NCI-H1105 (cell line): ENCODE measurements around the gene KRTAP5-4.
"Not testable (repeated sequence)": the region's sequence is repeated elsewhere in the genome, so short reads cannot be mapped to it uniquely, and the experiment has no call there.

Source experiments
- DNase-seq: peaks from one replicate; lab custom pipeline; 2025; lab: John Stamatoyannopoulos, UW

The KRTAP5-4 gene, protein sequence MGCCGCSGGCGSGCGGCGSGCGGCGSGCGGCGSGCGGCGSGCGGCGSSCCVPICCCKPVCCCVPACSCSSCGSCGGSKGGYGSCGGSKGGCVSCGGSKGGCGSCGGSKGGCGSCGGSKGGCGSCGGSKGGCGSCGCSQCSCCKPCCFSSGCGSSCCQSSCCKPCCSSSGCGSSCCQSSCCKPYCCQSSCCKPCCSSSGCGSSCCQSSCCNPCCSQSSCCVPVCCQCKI

DNA sequence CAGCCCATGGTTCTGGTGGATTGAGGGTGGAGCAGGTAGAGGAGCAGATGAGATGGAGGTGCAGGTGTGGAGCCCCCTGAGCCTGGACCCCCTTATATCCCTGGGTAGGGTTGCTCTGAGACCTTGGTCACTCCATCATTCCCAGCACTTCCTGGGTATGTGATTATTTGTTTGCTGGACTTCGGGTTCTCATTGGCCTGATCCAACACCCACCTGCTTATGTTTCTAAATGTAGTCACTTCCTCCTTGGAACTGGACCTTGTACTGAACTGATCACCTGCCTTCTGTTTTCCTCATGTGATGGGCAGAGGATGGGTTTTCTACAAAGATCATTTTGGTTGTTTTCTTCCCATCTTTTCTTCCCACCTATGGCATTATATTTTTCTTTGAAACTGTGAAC is at the start of gene KRTAP5-4:
KRTAP5-4 (minus strand) TSS at position 53 of the 400 bp plus-strand sequence; CDS start at position 8, 45 bp downstream.
- DNase-seq, result no peak

DNA sequence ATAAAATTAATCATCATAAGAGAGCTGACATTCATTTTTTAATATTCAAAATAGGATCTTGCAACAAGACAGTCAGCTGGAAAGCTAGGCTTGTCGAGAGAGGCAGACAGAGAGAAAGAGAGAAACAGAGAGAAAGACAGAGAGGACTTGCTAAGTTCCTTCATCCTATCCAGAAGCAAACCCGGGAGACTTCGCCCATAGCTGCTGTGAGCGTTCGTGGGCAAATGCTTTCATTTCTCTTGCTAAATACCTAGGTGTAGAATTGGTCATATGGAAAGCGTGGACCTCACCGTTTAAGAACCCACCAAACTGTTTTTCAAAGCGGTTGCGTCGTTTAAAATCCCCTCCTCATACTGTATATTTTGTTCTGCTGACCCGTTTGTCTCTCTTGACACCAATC is 49.7 kb upstream of the KRTAP5-4 start:
- DNase-seq, result no peak

DNA sequence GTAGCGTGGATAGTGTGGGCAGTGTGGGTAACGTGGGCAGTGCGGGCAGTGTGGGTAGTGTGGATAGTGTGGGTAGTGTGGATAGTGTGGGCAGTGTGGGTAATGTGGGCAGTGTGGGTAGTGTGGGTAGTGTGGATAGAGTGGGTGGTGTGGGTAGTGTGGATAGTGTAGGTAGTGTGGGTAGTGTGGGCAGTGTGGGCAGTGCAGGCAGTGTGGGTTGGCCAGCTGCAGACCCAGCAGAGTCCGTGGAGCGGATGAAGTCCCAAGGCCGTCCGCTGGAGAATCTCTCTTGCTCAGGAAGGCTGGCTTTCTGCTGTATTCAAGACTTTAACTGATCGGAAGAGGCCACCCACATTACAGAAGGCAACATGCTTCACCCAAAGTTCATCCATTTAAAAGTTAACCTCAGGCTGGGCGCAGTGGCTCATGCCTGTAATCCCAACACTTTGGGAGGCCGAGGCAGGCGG is 49.0 kb upstream of the KRTAP5-4 start:
- DNase-seq, result no peak

DNA sequence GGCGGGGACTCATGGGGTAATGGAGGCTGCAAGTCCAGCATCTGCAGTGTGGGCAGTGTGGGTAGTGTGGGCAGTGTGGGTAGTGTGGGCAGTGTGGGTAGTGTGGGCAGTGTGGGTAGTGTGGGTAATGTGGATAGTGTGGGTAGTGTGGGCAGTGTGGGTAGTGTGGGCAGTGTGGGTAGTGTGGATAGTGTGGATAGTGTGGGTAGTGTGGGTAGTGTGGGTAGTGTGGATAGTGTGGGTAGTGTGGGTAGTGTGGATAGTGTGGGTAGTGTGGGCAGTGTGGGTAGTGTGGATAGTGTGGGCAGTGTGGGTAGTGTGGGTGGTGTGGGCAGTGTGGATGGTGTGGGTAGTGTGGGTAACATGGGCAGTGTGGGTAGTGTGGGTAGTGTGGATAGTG is 48.5 kb upstream of the KRTAP5-4 start:
- not testable (repeated sequence) for DNase-seq

DNA sequence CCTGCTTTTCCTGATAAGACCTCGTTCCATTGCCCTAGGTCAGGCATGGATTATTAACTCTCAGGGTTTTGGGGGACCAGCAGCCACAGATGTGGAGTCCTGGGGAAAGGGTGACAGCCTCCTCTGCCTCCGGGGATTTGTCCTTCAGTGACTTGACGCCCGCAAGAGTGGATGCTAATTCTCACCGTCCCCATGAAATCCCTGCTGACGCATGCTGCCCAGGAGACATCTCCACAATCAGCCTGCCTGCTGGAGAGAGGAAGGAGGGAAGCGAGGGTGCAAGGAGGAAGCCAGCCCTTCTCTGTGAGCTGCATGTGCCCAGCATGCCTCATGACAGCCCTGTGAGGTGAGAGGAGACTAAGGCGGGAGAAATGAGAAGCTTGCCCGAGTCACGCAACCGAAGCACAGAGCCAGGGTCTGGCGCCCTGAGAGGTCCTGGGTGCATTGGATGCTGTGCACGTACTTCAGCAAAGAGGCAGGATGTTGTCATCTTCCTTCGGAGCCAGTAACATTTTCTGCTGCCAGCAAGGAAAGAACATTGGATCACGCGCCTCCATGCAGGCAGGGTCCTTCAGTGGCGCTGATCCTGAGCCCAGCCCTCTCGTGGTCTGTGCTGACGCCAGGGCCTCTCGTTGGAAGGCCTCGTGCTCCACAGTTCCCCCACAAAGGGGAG is 47.7 kb upstream of the KRTAP5-4 start:
- no peak for DNase-seq

DNA sequence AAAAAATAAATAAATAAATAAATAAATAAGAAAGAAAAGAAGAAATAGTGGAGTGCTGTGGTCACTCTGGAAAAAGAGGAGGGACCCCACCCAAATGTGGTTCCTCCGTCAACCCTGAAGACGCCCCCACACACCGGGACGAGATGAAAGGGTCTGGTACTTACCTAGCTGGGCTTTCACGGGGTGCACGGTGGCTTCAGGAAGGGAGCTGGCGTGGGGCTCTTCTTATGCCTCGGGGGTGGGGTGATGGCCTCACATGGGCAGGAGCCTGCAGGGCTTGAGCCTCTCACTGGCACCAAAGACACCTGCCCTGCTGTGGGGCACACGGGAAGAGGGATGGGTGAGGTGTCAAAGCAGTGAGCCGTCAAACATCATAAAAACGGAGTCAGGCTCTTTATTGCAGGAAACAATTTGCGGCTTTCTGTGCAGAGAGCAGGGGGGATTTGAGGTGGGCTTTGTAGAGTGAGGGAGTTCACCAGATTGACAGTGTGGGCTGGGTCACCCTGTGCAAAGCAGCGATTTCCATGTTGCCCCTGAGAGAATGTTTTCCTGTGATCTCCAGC is 47.1 kb upstream of the KRTAP5-4 start:
- DNase-seq, result no peak

DNA sequence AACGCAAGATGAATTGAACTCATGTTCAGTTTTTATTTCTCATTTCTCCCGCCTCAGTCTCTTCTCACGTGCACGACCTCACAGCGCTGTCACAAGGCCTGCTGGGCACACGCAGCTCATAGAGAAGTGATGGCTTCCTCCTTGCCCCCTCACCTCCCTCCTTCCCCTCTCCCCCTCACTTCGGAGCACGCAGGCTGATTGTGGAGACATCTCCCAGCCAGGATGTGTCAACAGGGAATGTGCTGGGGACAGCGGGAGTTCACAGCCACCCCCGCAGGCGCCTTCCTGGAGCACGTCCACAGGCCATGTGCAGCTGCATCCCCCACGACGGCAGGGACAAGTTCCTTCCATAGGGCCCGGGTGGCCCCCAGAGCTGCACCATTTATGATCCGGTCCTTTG is 46.0 kb upstream of the KRTAP5-4 start:
- no peak for DNase-seq

DNA sequence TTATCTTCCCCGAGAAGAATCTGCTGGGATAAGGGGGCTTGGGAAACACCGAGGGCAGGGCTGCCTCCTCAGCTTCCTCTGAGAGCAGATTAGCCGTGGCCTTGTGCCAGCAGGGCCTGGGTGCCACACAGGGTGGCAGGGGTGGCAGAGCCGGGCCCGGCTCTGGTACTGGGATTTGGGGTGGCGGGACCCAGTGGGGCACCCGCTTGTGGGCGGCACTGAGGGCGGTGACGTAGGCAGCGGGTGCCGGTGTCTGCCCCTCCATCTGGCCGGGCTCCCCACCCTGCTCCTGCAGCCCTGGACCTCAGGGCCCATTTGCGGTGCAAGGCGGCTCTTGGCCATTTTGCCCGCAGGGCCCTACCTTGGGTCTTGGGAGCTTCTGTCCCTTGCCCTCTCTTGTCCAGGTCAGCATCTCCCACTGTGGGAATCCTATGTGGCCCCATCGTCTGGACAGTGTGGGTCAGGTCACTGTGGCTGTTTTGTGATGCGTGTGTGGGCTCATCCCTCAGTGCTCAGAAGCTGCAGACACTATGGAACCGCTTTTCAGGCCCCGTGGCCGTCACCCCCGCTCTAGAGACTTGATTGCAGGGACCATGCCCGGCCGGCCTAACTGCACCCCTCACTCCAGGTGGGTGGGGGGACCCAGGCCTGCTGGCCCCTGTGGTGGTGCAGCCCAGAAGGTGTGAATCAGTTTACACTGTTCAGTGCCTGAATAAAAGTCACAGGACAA is 45.3 kb upstream of the KRTAP5-4 start:
- DNase-seq, result no peak

DNA sequence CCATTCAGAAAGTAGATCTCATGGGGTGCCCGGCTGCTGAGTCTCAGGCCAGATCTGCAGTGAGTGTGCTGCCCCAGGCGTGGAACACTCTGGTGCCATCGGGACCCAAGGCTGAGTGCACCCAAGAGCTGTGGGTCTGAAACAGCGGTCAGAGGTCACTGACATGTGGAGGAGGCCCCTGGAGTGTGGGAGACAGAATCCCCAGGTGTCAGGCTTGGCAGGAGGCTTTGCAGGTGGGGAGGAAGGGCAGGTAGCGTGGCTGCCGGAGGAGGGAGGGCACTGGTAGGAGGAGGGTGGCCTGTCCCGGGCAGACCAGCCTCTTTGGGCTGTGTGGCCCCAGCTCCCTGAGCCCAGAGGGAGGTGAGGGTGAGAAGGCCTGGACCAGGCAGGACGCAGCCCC is 43.4 kb upstream of the KRTAP5-4 start:
- no peak for DNase-seq

DNA sequence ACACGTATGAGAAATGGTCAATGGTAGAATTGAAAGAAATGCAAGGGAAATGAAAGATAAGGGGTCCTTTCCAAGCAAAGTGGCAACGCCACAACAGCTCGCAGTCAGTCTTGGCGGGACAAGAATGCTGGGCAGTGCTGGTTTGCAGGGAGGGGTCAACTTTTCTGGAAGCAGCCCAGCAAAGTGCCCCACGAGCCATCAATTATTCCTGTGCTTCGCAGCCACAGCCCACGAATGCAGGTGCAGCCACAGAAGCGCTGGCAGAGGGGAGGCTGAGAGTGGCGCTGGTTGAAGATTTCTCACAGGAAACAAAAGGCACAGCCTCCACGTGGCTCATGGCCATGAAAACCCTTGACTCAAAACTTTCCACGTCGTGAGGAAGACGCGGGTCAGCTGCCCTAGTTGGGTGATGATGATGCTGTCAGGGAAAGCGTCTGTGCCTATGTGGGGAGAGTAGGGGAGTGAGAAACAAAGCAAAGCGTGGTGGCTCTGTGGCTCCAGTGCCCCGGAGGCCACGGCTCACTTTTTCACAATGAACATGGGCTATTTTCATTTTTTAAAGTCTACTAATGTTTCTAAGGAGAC is 40.9 kb upstream of the KRTAP5-4 start:
- DNase-seq, result not testable (repeated sequence)

DNA sequence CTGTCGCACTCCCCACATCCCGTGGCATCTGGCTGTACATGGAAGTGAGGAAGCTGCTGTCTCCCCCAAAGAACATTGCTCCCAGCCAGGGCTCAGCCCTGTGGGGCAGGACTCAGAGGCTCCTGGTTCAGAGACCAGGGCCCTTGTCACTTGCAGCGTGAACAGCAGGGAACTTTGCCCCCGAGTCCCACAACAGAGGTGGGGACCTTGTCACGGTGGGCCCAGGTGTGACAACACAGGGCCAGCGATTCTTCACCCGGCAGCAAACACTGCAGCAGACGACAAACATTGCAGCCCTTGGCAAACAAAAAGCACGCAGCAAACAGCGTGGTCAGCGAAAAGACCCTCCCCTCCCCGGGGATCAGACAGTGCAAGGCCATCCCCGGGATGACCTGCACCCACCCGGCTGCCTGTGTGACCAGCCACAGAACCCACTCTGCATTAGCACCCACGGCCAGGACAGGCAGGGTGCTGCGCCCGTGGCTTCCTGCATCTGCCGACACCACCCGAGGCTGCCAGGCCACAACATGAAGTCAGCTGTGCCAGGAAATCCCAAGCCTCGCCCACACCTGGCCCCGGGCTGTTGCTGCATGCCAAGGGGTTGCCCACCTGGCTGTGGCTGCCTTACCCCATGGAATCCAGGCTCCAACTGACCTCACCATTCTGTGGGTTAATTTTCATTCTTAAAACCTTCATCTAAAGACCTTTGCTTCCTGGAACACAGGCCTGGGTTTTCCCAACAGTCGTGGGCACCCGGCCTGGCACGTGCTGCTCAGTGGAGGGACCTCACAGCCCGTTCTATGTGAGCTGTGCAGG is 39.7 kb upstream of the KRTAP5-4 start:
- DNase-seq, result not testable (repeated sequence)

DNA sequence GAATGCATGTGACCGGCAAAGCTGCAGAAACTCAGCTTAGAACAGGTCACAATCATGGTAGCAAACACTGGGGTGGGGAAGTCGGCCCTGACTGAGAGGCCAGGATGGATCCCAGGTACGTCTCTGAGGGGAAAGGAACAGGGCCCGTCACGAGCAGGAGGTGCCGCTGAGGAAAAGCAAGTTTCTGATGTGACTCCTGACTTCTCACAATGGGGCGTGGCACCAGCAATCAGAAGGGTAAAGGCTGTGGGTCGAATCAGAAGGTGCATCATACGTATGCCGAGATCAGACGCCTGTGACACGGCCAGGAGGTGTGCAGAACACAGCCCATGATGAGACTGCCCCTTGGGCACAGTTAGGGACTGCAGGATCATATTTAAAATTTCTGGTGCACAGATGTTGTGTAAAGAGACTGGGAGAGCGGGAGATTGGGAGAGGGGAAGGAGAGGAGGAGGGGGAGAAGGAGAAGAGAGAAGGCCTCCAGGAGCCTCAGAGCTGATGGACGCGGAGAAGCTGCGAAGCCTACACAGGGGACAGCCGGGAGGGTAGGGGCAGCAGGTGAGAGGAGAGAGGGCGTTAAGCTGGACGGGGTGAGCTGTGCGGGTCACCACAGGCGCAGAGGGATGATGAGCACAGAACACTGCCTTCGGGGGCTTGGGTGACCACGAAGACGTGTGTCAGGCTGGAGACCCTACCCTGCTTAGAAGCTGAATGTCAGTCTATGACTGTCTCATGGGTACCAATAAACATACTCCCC is 38.4 kb upstream of the KRTAP5-4 start:
- DNase-seq, result no peak

DNA sequence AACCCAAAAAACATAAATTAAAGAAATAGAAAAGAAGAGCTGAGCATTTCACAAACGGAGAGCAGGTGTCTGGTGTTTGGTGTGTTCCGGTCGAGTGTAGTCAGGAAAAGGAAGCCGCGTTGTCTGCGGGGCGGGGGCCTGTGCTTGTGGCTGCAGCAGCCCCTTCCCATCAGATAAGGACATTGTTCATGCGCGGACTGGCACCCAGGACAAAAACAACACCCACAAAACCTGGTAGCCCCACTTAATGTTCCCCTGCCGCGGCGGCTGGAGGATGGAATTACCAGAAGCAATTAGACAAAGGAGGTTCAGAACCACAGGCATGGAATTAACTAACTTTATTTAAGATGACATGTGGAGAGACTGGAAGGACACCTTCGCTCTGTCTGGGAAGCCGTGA is 37.6 kb upstream of the KRTAP5-4 start:
- DNase-seq, result no peak

DNA sequence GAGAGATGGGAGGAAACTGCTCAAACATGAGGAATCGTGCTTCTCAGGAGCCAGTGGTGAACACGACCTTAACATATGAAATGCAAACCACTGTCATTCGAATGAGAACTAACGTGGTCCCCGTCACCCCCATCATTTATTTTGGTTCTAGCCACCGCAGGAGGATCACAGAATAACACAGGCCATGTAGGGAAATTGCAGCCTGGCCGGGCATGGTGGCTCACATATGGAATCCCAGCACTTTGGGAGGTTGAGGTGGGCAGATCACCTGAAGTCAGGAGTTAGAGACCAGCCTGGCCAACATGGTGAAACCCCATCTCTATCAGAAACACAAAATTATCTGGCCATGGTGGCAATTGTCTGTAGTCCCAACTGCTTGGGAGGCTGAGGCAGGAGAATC is 34.7 kb upstream of the KRTAP5-4 start:
- DNase-seq, result no peak

DNA sequence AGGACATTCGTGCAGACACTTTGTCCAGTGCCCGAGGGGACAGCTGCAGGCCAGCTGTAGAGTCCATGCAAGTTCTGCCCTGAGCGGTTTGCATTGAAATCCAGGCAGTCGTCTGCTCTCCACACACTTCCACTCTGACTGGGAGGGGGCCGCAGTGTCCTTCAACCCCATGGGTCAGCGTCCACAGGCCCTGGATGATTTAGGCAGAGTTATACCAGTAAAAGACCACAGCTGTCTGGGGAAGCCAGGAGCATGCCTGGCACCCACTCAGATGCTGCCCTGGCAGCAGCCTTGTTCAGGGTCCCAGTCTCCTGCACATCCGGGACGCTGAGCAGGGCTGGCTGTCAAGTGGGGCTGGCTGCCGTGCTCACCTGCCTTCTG is 34.1 kb upstream of the KRTAP5-4 start:
- DNase-seq, result no peak

DNA sequence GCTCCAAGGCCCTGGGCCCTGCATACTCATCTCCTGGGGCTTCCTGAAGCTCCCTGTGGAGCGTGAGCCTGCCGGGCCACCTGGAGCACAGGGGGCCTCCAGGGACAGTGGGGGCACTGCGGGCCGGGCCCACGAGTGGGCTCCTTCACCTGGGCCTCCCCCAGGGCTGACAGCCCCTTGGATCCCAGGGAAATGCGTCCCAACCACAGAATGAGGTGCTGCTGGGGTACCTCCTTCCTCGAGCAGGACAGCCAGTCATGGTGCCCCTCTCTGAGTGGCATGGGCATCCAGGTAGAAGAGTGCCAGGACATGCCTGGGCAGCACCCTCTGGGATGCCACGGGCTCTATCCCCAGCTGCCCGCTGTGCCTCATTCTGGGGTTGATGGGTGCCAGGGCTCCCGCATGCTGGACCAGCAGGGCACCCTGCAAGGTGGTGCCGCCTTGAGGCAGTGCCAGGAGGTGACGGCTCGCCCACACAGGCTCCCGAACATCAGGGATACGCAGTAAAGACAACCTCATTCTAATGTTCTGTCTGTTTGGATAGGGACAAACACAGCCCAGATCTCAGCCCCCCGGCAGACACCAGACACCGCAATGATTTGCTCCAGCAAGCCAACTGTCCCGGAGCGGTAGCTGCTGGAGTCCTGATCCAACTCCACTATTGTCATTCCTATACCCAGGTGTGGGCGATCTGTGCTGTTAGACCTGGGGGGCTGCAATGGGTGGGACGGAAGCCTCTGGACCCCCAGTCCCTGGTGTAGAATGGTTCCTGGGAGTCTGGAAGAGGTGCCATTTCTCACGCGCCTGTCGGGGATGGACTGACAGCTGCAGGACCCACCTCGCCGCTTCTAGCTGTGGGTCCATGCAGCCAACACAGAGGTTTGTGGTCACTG is 33.5 kb upstream of the KRTAP5-4 start:
- DNase-seq, result no peak

DNA sequence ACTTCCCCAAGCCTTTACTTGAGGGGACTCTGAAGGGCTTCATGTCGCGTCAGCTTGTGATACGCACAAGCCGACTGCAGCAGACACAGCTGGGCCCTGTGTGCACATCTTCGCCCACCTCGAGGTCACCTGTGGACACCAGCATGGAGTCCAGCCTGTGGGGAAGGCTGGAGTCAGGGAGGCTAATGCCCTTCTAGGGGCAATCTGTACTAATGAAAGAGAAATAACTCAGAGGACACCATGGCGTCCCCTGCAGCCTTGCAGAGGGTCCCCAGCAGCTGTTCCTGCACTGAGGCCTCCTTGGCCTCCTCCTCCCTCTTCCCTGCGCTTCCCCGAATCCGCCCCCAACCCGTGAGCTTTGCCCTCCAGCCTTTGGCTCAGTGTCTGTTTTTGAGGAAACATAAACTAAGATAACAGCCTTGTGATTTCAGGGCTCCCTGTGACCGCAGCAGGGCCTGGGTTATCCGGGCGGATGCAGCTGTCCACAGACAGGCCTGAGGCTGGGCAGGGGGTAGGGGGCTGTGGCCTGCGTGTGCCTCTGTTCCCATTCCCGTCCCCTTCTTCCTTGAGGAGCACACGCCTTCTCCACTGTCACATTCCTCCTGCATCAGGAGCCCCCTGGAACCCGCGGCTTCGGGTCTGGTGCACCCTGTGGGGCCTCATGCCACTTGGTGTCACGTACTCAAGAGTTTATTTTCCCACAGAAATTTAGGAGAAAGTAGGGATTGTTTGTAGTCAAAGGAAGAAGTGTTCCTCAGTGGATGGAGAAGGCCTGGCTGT is 32.6 kb upstream of the KRTAP5-4 start:
- no peak for DNase-seq

DNA sequence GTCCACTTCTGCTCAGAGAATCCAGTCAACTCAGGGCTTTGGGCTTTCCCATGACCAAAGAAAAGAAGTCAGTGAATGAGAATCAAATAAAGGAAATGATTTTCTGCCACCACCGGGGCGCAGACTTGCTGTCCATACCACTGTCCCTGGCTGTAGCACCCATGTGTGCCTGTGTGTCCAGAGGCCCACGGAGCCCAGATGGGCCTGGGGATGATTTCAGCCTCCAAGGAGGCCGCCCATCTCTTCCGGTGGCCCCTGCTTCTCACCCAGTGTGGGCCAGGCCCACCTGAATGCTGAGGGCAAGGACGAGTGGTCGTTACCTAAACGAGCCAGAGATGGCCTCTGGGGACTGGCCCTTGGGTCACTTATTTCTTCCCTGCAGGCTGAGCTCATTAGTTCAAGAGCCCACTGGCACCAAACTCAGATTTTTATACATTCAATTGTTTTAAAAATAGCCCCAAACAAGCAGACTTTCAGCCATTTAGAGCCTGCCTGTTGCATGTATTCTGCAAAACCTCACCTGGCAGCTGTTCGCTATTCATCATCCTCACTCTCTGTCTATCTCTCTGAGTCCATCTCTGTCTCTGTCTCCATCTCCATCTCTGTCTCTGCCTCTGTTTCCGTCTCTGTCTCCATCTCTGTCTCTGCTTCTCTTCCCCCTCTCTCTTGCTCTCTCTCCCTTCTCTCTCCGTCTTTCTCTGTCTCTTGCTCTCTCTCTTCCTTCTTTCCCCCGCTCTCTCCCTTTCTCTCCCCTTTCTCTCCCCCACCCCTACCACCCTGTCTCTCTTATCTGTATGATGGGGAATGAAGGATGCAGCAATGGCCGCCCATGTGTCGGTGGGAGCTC is 31.8 kb upstream of the KRTAP5-4 start:
- no peak for DNase-seq
